ENCODE data around the gene KRT17. TPM values are rescaled to one million over a fixed set of nuclear protein-coding genes. Genes with fewer than 3 reads are reported as not detected.

Gene KRT17
- total RNA-seq, 4 donors from 2014 or later: not detected

DNA sequence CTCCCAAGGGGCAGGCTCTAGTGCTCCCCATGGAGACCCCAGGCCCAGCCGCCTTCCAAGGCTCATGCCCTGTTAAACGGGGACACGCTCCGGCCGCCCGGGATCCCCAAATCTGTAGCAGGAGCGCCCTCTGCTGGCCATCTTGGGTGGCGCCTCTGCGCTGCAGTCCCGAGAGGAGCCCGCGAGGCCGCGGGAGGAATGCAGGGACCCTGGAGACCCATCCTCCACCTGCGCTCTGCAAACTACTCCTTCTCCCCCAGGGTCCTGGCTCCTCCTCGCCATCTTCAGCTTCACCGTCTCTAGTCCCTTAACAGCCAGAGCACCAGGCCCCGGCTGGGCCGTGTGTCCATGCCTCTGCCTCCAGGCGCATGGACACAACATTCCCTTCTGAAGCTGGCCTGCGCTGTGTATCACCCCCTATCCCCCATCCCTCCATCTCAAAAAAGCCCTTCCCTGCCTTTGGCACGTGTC lies 23.6 kb upstream of the KRT17 start:
- TF ChIP-seq, protein P1, sequence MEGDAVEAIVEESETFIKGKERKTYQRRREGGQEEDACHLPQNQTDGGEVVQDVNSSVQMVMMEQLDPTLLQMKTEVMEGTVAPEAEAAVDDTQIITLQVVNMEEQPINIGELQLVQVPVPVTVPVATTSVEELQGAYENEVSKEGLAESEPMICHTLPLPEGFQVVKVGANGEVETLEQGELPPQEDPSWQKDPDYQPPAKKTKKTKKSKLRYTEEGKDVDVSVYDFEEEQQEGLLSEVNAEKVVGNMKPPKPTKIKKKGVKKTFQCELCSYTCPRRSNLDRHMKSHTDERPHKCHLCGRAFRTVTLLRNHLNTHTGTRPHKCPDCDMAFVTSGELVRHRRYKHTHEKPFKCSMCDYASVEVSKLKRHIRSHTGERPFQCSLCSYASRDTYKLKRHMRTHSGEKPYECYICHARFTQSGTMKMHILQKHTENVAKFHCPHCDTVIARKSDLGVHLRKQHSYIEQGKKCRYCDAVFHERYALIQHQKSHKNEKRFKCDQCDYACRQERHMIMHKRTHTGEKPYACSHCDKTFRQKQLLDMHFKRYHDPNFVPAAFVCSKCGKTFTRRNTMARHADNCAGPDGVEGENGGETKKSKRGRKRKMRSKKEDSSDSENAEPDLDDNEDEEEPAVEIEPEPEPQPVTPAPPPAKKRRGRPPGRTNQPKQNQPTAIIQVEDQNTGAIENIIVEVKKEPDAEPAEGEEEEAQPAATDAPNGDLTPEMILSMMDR (IDR thresholded peaks at IDR 0.05; ENCODE audit: low read depth): no peak

DNA sequence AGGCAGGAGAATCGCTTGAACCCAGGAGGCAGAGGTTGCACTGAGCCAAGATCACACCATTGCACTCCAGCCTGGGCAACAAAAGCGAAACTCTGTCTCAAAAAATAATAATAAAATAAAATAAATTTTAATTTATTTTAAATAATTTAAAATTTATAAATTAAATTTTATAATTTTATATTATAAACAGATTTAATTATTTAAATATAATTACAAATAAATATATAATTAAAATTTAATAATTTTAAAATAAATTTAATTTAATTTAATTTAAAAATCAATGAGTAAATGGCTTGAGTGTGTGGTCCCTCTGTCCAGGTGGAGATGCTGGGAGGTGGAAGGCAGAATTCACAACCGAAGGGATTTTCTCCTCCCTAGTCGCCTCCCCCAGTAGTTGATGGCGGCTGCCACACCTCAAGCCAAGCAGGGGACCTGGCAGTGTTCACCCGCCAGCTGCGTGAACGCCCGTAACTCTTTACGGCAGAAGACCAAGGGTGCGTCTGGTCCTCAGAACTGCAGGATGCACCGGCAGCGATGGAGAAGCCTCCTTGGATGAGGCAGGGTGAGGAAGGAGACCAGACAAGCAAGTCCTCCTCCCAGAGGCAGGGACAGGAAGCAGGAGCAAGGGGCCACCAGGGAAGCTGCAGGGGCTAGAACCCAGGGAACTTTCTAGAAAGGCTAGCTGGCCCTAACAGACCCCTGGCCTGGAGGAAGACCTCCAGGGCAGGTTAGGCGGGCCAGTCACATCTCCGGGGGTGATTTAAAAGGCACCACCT lies 22.9 kb upstream of the KRT17 start:
- TF ChIP-seq, protein P1 (IDR thresholded peaks at IDR 0.05; ENCODE audit: low read depth): no peak

DNA sequence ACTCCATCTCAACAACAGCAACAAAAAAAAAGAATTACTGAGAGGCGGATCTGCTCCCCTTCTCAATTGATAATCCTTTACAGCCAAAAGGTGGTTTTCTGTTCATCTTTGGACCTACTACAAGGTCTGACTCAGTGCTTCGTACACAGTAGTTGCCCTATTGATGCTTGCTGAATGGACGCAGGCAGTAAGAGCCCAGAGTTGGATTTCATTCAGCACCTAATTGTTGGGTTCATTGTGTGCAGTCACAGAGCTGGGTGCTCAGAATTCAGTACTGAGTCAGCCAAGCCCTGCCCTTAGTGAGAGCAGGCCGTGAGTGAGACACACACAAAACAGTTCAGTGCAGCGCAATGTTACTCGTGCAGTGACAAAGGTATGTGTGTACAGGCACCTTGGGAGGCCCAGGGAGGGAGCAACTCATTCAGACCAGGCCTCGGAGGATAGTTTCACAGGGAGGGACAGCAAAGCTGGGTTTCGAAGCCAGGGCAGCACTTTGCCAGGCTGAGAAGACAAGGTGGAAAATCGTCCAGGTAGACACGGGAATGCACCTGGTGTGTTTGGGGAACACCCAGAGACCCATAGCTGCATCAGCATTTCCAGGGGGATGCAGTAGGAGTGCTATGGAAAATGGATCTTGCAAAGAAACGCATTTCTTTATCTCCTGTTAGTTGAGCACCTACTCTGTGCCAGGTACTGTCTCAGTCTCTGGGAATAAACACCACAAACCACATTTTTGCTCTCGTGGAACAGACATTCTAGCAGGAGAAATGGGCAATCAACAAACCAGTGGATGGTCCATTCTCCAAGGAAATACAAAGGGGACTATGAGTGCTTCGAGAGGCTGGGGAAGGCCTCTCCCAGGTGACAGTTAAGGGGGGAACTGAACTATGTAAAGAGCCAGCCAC lies 18.1 kb upstream of the KRT17 start:
- TF ChIP-seq, protein P1 (IDR thresholded peaks at IDR 0.05; ENCODE audit: low read depth): no peak

DNA sequence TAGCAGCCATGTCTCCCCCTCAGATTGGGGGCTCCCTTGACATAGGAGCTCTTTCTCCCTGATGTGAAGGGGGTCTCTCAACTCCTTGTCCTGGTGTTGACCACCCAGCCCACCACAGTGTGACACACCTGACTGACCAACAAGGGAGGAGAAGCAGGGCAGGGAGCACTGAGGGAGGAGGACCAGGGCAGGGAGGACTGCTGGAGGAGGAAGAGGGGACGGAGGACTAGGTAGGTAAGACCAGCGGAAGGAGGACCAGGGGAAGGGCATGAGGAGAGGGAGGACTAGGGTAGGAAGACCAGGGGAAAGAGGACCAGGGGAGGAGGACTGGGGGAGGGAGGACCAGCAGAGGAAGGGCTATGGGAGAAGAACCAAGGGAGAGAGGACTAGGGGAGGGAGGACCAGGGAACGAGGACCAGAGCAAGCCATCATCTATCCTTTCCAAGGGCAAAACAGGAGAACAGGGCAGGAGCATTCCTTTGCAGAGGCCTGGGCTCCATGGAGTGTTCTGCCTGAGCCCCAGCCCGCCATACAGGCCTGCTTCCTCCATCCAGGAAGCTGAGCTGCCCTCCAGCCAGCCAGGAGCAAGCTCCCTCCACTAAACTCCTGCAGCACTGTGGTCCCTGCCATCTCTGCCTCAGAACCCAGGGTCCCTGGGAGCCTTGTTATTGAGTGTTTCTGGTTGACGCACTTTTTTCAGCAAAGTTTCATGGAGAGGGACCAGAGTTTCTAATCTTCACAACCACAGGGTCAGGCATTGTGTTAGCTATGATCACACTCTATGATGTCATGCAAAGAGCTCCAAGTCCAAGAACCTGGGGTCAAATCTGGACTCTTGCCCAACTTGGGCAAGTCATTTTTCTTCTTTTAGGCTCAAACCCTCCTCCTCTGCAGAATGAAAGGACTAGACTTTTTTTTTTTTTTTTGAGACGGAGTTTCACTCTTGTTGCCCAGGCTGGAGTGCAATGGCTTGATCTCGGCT lies 15.4 kb upstream of the KRT17 start:
- TF ChIP-seq, protein P1 (IDR thresholded peaks at IDR 0.05; ENCODE audit: low read depth): no peak

DNA sequence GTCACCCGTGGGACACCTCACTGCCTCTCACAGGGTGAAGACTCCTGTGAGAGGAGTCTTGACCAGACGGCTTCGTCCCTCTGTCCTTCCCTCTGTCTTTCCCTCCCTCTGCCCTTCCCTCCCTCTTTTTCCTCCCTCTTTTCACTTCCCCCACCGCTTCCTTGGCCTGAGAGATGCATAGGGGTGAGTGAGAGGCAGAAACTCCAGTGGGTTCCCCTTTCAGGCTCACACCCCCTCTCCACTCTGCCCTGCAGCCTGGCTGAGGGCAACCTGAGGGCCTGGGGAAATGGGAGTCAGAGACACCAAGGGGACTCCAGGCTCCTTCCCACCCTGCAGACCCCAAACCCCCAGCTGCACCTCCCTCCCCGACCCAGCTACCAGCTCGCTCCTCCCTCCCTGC lies 14.6 kb upstream of the KRT17 start:
- TF ChIP-seq, protein P1 (IDR thresholded peaks at IDR 0.05; ENCODE audit: low read depth): no peak

DNA sequence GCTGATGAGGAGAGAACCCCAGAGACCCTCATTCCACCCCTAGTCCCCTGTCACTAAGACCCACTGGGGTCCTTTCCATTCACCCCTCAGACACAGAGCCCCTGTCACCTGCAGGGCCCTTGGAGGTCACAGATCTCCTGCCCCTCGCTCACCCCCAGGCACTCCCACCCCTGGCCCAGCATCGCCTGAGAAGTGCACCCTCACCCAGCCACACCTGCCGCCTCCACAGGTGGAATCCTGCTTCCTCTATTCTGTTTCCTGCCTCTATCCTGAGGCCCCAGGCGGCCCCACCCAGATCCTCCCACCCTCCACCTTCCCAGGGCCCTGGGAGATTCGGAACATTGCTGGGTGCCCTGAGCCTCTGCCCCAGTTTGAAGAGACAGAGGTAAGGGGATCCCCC lies 13.8 kb upstream of the KRT17 start:
- TF ChIP-seq, protein P1 (IDR thresholded peaks at IDR 0.05; ENCODE audit: low read depth): no peak
